ENCODE data around the gene ERGIC1. TPM values are rescaled to one million over a fixed set of nuclear protein-coding genes. Genes with fewer than 3 reads are reported as not detected.

The ERGIC1 gene
- total RNA-seq, 3 donors from 2014 or later (not counting 1 experiment from before 2014, with no cell fraction given): 86.2 to 126 (median 121) TPM

GRCh38 chr5:172830876-172831662 is 3.0 kb upstream of the ERGIC1 start:
- H3K27me3 Mint-ChIP-seq (ENCODE audit: low read depth in 2 of 2): no peaks in the 10 kb centered on the region
- Histone ChIP-seq H3K4me1 (ENCODE audit: control insufficient read depth, insufficient read depth, low read length) (peaks cover 27% of the 10 kb centered on the region), H3K27ac (ENCODE audit: low read length) (no peak overlapping the region), H3K4me3 (ENCODE audit: low read length) (no peak overlapping the region), H3K9me3 (ENCODE audit: control insufficient read depth, insufficient read depth, low read length) (peaks cover 3% of the 10 kb centered on the region), H3K36me3 (ENCODE audit: control insufficient read depth, insufficient read depth, low read length) (no peaks in the 10 kb centered on the region), H3K27me3 (ENCODE audit: control insufficient read depth, insufficient read depth, low read length) (no peaks in the 10 kb centered on the region)
- 78% methylated on average over 14 of the region's 14 CpGs for WGBS (ENCODE audit: insufficient coverage)
- peak overlapping the region in 1 of 2 donors; percentile 29 for H3K27ac Mint-ChIP-seq
- H3K4me1 Mint-ChIP-seq: peaks cover 12 to 25% of the 10 kb centered on the region in 2 donors
- DNase-seq (no peak), ATAC-seq (no peak)
- no peak for TF ChIP-seq CTCF (IDR thresholded peaks at IDR 0.05)
- no peak overlapping the region for H3K4me3 Mint-ChIP-seq
- peaks cover 7% of the 10 kb centered on the region for H3K36me3 Mint-ChIP-seq
- intact Hi-C loops (cut with micrococcal nuclease): no loop called here
- H3K9me3 Mint-ChIP-seq: no peaks in the 10 kb centered on the region

DNA sequence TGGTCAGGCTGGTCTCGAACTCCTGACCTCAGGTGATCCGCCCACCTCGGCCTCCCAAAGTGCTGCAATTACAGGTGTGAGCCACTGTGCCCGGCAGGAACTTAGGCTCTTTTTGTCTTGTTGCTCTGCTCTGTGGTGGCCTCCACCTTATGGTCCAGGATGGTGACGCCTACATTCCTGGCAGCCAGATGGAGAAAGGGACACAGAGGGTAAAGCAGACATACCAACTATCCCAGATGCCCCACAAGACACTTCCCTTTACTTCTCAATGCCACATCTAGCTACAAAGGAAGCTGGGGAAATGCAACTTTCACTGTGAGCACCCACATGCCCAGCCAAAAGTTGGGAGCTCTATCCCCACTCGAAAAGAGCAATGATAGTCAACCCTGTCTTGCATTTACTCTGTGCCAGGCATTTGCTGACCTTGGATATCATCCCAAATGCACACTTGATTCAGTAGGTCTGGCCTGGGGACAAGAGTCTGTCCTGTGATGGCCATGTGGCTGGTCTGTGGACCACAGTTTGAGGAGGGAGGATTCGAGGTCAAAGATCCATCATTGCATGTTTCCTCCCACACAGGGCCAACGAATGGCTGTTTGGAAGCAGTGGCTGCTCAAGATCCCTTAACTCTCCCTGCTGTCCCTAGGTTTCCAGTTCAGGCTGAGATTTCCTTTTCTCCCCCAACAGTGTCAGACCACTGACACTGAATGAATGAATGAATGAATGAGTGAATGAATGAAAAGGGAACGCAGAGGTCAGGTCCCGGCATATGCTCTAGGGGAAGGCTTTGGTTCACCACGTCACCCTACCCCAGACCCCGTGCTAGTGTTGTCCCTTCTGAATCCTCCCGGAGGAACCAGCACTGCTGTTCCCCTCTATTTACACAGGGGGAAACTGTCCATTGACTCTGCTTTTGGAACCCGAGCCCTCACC is 1.4 kb upstream of the ERGIC1 start:
- H3K27me3 ChIP-seq (ENCODE audit: control insufficient read depth, insufficient read depth, low read length): no peaks in the 10 kb centered on the region
- no peaks in the 10 kb centered on the region for H3K27me3 Mint-ChIP-seq (ENCODE audit: low read depth in 2 of 2)
- intact Hi-C loops (cut with micrococcal nuclease): loop anchor here (1.0 kb wide), 1 partner anchor 67 kb away; no protein-coding TSS in a partner anchor
- H3K27ac Mint-ChIP-seq: peak overlapping the region; percentile 85 to 96
- no peaks in the 10 kb centered on the region for H3K36me3 Mint-ChIP-seq
- H3K9me3 ChIP-seq (ENCODE audit: control insufficient read depth, insufficient read depth, low read length): no peaks in the 10 kb centered on the region
- peaks cover 28 to 41% of the 10 kb centered on the region in 2 donors for H3K4me1 Mint-ChIP-seq
- peaks cover 43% of the 10 kb centered on the region for H3K4me1 ChIP-seq (ENCODE audit: control insufficient read depth, insufficient read depth, low read length)
- no peak for TF ChIP-seq CTCF (IDR thresholded peaks at IDR 0.05)
- no peak for DNase-seq
- no peaks in the 10 kb centered on the region for H3K9me3 Mint-ChIP-seq
- WGBS (ENCODE audit: insufficient coverage): 87% methylated on average over 12 of the region's 14 CpGs
- H3K4me3 ChIP-seq (ENCODE audit: low read length): no peak overlapping the region
- H3K36me3 ChIP-seq (ENCODE audit: control insufficient read depth, insufficient read depth, low read length): peaks cover 2% of the 10 kb centered on the region
- peak overlapping the region; percentile 90 for H3K27ac ChIP-seq (ENCODE audit: low read length)
- peak overlapping the region; percentile 21 for H3K4me3 Mint-ChIP-seq
- ATAC-seq: no peak

DNA sequence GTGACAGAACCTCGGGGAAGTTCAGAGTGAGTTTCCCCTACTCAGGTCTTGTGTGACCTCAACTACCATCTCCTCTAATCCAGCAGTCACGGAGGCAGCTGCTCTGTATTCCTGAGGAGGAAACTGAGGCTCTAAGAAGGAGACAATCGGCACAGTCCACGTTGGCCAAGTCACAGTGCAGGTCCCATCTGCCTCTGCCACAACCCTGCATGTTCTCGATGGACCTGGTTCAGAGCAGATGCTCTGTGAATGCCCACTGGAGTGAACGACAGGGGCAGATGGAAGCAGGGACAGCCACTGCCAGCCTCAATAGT is 722 bp upstream of the ERGIC1 start:
- no peak for TF ChIP-seq CTCF (IDR thresholded peaks at IDR 0.05)
- WGBS (ENCODE audit: insufficient coverage): 68% methylated on average over 6 of the region's 6 CpGs
- Histone ChIP-seq H3K9me3 (ENCODE audit: control insufficient read depth, insufficient read depth, low read length) (no peaks in the 10 kb centered on the region), H3K4me3 (ENCODE audit: low read length) (peak overlapping the region; percentile 67), H3K36me3 (ENCODE audit: control insufficient read depth, insufficient read depth, low read length) (peaks cover 2% of the 10 kb centered on the region), H3K27ac (ENCODE audit: low read length) (peak overlapping the region; percentile 90), H3K4me1 (ENCODE audit: control insufficient read depth, insufficient read depth, low read length) (peaks cover 50% of the 10 kb centered on the region), H3K27me3 (ENCODE audit: control insufficient read depth, insufficient read depth, low read length) (no peaks in the 10 kb centered on the region)
- no peaks in the 10 kb centered on the region for H3K36me3 Mint-ChIP-seq
- no peaks in the 10 kb centered on the region for H3K27me3 Mint-ChIP-seq (ENCODE audit: low read depth in 2 of 2)
- DNase-seq (no peak), ATAC-seq (no peak)
- intact Hi-C loops (cut with micrococcal nuclease): loop anchor here (1.0 kb wide), 1 partner anchor 68 kb away; no protein-coding TSS in a partner anchor
- no peaks in the 10 kb centered on the region for H3K9me3 Mint-ChIP-seq
- peak overlapping the region; percentile 90 for H3K4me3 Mint-ChIP-seq
- H3K4me1 Mint-ChIP-seq: peaks cover 34 to 47% of the 10 kb centered on the region in 2 donors
- peak overlapping the region; percentile 85 to 96 for H3K27ac Mint-ChIP-seq

Data from natural killer cell (primary cell).